AG09309 (cell line): ENCODE results near the gene QSOX2.
A peak's percentile ranks its signal among the peaks of the same experiment; 100 is the strongest.

Experiments
- DNase-seq: peaks from one replicate; pipeline ENCODE4 v3.0.0-alpha.2; 2010; ENCODE audit warnings: low read depth
- H3K4me3 ChIP-seq: 2 replicates; pipeline ENCODE4 v1.5.1; 2011; ENCODE audit warnings: mild to moderate bottlenecking, low read depth, low read length, moderate library complexity; ENCODE audit not compliant: control insufficient read depth
- TF ChIP-seq, protein P1 (sequence below): IDR thresholded peaks from 2 replicates; pipeline ENCODE4 v1.5.1; 2011; ENCODE audit warnings: mild to moderate bottlenecking, low read depth, low read length, inconsistent platforms; ENCODE audit not compliant: insufficient read depth, control insufficient read depth; ENCODE audit errors: missing control alignments

QSOX2 gene

DNA sequence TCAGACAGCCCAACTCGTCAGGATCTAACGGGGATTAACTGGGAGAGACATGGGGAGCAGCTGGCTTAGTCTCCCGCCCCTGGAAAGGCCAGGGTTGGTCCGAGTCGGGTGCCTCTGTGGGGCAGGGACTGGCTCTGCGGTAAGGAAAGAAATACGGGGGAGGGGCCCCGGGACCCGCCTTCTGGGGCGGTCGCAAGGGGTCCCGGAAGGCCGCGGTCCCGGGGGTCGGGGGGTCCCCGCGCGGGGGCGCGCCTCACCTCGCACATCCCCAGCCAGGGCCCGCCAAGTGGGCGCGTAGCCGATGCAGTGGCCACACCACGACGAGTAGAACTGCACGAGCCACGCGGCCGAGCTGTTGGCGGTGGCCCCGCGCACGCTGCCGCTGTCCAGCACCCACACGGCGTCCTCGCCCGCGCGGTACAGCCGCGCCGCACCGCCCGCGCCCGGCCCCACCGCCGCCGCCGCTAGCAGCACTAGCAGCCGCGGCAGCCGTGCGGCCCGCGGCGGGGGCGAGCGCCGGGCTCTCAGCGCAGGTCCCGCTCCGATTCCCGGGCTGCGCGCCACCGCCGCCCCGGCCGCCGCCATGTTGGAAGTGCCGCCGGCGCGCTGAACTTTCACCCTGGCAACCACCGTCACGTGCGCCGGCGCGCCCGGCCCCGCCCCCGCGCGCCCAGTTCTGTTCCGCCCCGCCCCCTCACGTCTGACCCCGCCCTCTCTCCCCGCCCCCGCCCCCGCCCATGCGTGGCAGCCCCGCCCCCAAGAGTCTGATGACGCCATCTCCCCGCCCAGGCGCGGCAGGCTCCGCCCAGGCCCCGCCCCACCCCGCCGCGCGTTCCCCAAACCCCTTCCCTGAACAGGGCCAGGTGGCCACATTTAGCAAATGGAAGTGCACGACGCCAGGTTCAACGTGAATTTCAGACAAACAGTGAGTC is at the start of gene QSOX2:
TSS of gene QSOX2 (minus strand) at position 594 of the 932 bp plus-strand sequence. CDS start at position 585, 9 bp downstream.
- TF ChIP-seq, protein P1, sequence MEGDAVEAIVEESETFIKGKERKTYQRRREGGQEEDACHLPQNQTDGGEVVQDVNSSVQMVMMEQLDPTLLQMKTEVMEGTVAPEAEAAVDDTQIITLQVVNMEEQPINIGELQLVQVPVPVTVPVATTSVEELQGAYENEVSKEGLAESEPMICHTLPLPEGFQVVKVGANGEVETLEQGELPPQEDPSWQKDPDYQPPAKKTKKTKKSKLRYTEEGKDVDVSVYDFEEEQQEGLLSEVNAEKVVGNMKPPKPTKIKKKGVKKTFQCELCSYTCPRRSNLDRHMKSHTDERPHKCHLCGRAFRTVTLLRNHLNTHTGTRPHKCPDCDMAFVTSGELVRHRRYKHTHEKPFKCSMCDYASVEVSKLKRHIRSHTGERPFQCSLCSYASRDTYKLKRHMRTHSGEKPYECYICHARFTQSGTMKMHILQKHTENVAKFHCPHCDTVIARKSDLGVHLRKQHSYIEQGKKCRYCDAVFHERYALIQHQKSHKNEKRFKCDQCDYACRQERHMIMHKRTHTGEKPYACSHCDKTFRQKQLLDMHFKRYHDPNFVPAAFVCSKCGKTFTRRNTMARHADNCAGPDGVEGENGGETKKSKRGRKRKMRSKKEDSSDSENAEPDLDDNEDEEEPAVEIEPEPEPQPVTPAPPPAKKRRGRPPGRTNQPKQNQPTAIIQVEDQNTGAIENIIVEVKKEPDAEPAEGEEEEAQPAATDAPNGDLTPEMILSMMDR, result no peak
- DNase-seq, result no peak
- H3K4me3 ChIP-seq, result peak within 1 kb of the TSS; percentile 55

GRCh38 chr9:136295055-136295454 is 49.4 kb upstream of the QSOX2 start:
- TF ChIP-seq, protein P1, result no peak
- DNase-seq, result no peak
- H3K4me3 ChIP-seq, result no peak overlapping the region

- no peak for DNase-seq
- TF ChIP-seq, protein P1, result no peak
- H3K4me3 ChIP-seq, result no peak overlapping the region
Measured at GRCh38 chr9:136294437-136294836, 48.8 kb upstream of the QSOX2 start.

DNA sequence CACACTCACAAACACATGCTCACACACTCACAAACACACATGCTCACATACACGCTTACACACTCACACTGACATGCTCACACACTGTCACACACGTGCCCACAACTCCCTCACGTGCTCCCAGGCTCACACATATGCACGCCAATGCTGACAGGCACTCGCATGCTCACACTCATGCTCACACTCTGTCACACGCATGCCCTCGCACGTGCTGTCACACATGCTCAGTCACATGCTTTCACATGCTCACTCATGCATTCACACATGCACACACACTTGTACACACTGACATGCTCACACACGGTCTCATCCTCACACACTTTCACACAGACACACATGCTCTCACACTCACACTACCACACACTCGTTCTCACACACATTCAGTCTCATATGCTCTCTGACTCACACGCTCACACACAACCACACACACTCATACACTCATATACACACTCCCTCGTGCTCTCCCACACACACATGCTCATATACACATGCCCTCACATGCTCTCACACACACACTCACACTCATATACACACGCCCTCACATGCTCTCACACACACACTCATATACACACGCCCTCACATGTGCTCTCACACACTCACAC is 48.0 kb upstream of the QSOX2 start:
- DNase-seq, result no peak
- TF ChIP-seq, protein P1, result no peak
- H3K4me3 ChIP-seq, result no peak overlapping the region

DNA sequence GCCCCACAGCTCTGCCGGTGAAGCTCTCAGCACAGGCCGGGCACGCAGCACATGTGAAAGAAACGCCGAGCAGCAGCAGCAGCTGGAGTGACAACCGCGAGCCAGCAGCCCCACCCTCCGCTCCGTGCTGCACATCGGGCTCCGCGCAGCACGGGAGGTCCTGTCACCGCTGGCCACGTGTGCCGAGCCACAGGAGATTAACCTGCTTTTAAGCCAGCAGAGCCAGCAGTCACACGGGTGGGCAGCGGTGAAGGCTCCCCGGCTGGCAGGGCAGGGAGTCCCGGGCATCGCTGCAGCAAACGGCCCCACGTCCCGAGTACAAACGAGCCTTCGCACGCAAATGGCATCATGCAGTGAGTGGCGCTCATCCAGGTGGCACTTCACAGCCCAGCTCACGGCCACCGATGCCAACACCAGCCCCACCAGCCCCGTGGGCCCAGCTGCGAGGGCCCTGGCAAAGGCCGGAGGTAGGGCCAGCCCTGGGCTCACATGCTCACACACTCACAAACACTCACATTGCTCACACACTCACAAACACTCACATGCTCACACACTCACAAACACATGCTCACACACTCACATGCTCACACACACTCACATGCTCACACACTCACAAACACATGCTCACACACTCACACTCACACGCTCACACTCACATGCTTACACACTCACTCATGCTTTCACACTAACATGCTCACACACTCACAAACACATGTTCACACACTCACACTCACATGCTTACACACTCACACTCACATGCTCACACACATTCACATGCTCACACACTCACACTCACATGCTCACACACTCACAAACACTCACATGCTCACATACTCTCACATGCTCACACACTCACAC is 47.2 kb upstream of the QSOX2 start:
- DNase-seq, result no peak
- TF ChIP-seq, protein P1, result no peak
- no peak overlapping the region for H3K4me3 ChIP-seq

GRCh38 chr9:136292026-136292538 is 46.5 kb upstream of the QSOX2 start:
- no peak for DNase-seq
- H3K4me3 ChIP-seq, result no peak overlapping the region
- TF ChIP-seq, protein P1, result no peak
